Fibroblast of skin of left quadriceps (primary cell): ENCODE measurements around the gene CAB39.

Experiments
- DNase-seq, 2 experiments: peaks; one replicate each; pipeline ENCODE4 v3.0.0-alpha.2; 2013; ENCODE audit warnings: low read depth in 2 of 2

Gene CAB39

GRCh38 chr2:230712443-230713330, at the start of gene CAB39:
Gene CAB39 (plus strand): TSS chr2:230712842. CDS start chr2:230760002, 47,160 bp downstream.
- DNase-seq, result peak; percentile 75 to 76

- DNase-seq, result no peak
Measured at GRCh38 chr2:230664128-230664527, 48.5 kb upstream of the CAB39 start.

GRCh38 chr2:230664844-230665243, 47.8 kb upstream of the CAB39 start:
- no peak for DNase-seq

- no peak for DNase-seq
Measured at GRCh38 chr2:230665263-230665691, 47.4 kb upstream of the CAB39 start.

- DNase-seq, result no peak
Measured at GRCh38 chr2:230666446-230666845, 46.2 kb upstream of the CAB39 start.

- peak; percentile 39 to 40 for DNase-seq
Measured at GRCh38 chr2:230666885-230667712, 45.5 kb upstream of the CAB39 start.

- DNase-seq, result no peak
Measured at GRCh38 chr2:230668184-230668938, 44.3 kb upstream of the CAB39 start.

- DNase-seq, result no peak
Measured at GRCh38 chr2:230668939-230669303, 43.7 kb upstream of the CAB39 start.

GRCh38 chr2:230669386-230669950, 43.2 kb upstream of the CAB39 start:
- DNase-seq, result no peak

- peak in 1 of 2 experiments; percentile 33 for DNase-seq
Measured at GRCh38 chr2:230671117-230671516, 41.5 kb upstream of the CAB39 start.

GRCh38 chr2:230672836-230673235, 39.8 kb upstream of the CAB39 start:
- no peak for DNase-seq

- no peak for DNase-seq
Measured at GRCh38 chr2:230674401-230674800, 38.2 kb upstream of the CAB39 start.

- DNase-seq, result no peak
Measured at GRCh38 chr2:230674966-230675672, 37.5 kb upstream of the CAB39 start.

- DNase-seq, result no peak
Measured at GRCh38 chr2:230676546-230676945, 36.1 kb upstream of the CAB39 start.

- DNase-seq, result no peak
Measured at GRCh38 chr2:230677201-230677946, 35.3 kb upstream of the CAB39 start.

- no peak for DNase-seq
Measured at GRCh38 chr2:230678018-230678417, 34.6 kb upstream of the CAB39 start.

GRCh38 chr2:230678451-230678850, 34.2 kb upstream of the CAB39 start:
- no peak for DNase-seq

GRCh38 chr2:230680463-230681170, 32.0 kb upstream of the CAB39 start:
- DNase-seq, result no peak

- DNase-seq, result no peak
Measured at GRCh38 chr2:230681171-230681545, 31.5 kb upstream of the CAB39 start.

GRCh38 chr2:230682546-230682945, 30.1 kb upstream of the CAB39 start:
- no peak for DNase-seq
